GM21619 (cell line): ENCODE results near the gene PLA2G6.

ENCODE experiments used
- ATAC-seq: cut with Tn5 transposase; IDR thresholded peaks from one replicate; pipeline ENCODE4 v1.9.1; 2021; ENCODE audit not compliant: unreplicated experiment

The PLA2G6 gene

DNA sequence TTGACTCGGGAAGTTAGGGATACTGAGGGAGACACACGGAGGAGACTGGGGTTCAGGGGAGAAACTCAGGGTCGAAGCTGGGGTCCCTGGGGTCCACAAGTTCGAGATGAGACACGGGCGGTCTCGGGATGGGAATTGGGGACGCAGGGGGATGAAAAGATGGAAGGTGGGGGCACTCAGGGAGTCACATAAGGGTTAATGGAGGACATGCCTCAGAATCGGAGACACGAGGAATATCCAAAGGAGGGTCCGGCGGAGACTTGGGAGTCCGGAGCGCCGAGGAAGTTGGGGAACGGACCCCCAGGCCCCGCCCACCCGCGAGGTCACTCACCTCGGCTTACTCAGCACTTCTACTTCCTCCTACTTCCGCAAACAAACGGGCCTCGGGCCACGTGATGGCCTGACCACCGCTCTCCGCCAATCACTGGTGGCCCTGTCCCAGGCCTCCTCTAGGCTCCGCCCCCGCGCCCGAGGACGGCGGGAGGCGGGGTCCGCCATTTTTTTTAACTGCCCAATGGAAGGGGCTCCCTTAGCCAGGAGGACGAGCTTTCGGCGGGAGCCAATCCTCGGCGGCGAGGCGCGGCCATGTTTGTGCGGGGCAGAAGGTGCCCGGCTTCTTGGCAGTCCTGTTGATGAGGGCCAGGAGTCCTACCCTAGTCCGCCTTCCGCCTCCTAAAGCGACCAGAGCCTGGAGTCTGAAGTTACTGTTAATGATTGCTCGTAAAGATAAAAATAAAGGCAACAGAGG is at the start of gene PLA2G6:
PLA2G6 (minus strand) TSS at position 378 of the 748 bp plus-strand sequence. CDS start 12,404 bp downstream, outside the sequence.
- ATAC-seq: peak; percentile 74

DNA sequence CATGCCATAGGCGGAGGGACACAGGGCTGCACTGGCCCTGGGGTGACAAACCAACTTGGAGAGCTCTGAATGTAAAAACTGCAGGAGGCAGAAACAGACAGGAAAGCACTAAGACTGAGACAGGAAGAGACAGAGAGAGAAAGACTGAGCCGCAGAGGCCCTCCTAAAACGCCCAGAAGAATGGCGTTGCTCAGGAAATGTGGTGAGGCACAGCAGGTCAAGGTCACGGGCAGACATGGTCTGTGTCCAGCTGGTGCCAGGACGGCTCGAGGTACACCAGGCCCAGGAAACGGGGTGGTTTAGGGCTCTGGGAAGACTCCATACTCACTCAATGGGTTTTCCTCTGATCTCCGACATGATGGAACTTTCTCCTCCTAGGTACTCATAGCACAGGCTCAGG is 49.3 kb upstream of the PLA2G6 start:
- ATAC-seq: no peak

DNA sequence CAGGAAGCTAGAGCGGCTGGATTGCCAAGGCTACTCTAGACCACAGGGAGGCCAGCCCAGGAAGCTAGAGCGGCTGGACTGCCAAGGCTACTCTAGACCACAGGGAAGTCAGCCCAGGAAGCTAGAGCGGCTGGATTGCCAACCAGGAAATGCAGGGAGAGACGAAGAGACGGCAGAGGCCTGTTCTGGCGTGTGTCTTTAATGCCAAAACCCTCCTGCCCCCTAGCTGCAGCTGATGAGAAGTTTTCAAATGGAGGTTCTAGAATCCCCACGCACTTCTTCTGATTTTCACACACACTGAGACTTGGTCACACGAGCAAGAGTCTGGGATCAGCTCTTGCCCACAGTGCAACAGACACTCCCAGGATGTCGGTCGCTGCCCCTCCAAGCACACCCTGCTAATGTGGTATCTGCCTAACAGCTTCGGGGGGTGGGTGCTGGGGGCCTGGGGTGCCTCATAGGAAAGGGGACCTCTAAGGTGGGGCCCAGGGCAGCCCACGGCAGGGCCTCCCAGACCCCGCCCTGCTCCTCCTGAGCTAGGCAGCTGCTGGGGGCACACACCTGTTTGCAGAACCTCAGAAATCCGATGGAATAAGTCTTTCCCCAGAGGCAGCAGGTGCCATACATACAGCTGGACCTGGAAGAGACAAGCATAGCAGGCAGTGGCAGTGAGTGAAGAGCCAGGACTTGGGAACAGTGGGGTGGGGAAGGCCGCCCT is 48.6 kb upstream of the PLA2G6 start:
- ATAC-seq: no peak

GRCh38 chr22:38228873-38229740 is 47.5 kb upstream of the PLA2G6 start:
- ATAC-seq: no peak

- no peak for ATAC-seq
Measured at GRCh38 chr22:38228326-38228872, 46.8 kb upstream of the PLA2G6 start.

DNA sequence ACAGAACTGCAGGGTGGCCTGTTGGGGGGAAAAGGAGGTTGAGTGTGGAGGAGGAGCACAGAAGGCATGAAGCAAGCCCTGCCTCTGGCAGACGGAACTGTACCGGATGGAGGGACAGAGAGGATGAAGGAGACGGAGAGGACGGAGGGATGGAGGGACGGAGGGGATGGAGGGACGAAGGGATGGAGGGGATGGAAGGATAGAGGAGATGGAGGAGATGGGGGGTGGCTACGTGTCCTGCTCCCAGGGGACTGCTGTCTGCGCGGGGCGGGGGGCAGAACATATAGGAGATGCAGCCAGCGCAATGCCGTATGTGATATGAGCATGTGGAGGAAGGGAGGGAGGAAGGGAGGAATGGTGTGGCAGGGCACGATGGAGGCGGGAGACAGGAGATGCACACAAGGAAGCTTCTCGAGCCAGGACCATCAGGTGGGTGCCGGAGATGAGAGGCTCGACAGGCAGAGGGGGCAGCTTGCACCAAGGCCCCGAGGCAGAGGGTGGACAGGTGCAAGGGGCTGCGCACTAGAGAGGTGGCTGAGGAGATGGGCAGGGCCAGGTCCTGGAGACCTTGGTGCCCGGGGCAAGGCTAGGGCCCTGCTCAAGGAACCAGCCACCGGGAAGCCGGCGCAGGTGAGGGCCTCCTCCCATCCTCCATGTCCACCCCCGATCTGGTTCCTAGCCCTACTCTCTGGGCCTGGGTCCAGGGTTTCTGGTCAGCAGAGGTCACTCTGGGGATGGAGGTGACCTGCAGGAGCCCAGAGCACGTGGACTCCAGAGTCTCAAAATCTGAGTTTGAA is 45.4 kb upstream of the PLA2G6 start:
- no peak for ATAC-seq

- ATAC-seq: no peak
Measured at GRCh38 chr22:38223289-38223960, 41.8 kb upstream of the PLA2G6 start.

DNA sequence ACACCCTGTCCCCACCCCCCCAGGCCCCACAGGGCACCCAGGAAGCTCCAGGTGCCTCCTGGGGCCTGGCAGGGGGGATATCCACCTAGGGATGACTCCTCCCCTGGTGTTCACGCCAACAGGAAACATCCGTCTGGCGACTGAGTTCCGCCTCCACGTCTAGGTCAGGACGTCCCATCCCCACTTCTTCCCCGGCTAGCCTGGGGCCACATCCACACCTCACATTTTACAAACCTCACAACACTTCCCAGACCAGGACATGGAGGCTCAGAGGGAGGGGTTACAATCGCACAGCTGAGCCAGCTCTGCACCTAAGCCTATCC is 41.1 kb upstream of the PLA2G6 start:
- no peak for ATAC-seq

DNA sequence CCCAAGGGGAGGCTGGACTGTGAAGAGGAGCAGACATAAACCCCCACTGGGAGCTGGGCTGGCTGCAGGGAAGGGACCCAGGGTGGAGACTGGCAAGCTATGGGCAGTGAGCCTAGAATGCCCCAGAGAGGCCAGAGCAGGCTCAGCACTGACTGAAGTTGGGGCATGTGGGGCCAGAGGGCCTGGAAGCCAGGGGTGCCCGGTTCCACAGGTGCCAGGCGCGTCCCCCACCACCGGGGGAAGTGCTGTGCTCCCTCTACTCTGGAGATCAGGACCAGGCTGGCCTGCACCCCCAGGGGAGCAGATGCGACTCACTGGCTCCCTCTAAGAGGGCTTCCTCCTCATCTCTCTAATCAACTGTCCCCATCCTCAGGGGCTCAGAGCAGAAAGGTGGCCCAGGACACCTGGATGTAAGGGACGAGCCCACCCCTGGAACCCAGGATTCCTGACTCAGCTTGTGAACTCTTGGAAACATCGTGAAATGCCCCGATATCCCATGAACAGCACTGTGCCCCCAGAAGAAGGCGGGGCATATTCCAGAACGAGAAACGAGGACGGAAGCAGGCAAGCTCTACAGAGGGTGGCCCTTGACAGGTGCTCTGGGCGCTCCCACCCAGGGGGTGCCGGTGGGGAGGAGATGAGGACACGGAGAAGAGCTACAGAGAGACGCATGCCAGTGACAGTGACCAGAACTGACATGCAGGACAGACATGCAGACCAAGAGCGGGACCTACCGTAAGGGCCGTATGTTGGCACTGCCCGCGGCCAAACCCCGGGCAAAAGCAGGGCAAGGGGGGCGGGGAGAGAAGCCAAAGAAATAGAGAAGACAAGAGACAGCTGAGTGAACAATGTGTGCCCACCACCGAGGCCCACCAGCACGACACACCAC is 40.5 kb upstream of the PLA2G6 start:
- no peak for ATAC-seq

GRCh38 chr22:38221407-38221806 is 39.8 kb upstream of the PLA2G6 start:
- ATAC-seq: no peak

DNA sequence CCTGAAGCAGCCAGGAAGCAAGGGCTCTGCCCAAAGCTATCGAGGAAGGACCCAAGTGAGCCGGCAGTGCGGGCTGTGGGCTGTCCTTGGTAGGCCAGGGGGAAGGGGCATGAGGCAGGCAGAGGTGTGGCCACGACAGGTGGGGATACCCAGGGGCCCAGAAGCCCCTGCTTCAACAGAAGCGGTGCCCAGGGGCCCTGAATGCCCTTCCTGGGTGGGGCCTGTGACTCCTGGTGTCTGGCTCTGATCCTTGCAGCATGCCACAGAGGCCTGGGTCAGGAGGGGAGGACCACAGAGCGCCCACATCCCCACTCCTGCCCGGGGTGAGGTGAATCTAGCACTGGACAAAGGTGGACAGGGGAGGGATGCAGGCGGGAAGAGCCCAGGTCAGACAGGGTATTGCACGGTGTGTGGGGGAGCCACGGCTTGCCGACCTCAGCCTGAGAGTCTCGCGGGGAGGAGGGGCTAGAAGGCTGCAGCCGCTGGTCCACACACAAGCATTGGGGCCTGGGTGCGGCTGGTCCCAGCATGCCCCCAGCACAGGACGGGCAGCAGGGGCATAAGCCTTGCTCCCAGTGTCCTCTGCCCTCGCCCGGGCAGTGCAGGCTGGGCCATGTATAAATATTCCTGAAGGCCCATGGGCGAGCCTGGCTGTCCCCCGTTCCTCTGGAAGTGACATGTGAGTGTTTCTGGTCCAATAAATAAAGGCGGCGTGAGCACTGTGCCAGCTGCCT is 39.2 kb upstream of the PLA2G6 start:
- ATAC-seq: no peak

GRCh38 chr22:38220163-38220562 is 38.5 kb upstream of the PLA2G6 start:
- no peak for ATAC-seq

DNA sequence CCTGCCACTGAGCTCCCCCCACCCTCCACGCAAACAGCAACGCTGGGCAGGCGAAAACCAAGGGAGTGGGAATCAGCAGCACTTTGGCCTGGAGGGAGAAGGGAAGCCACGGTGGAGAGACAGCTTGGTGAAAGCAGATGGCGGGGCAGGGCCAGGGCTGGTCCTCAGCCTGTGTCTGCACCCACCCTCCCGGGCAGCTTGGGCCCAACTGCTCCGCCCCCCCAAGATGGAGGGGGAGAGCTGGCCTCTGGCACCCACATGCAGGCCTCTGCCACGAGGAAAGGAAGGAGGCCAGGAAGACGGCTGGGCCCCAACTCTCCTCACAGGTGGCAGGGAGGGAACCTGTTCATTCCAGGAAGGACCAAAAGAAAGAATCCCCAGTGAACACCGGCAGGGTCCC is 38.0 kb upstream of the PLA2G6 start:
- ATAC-seq: no peak

DNA sequence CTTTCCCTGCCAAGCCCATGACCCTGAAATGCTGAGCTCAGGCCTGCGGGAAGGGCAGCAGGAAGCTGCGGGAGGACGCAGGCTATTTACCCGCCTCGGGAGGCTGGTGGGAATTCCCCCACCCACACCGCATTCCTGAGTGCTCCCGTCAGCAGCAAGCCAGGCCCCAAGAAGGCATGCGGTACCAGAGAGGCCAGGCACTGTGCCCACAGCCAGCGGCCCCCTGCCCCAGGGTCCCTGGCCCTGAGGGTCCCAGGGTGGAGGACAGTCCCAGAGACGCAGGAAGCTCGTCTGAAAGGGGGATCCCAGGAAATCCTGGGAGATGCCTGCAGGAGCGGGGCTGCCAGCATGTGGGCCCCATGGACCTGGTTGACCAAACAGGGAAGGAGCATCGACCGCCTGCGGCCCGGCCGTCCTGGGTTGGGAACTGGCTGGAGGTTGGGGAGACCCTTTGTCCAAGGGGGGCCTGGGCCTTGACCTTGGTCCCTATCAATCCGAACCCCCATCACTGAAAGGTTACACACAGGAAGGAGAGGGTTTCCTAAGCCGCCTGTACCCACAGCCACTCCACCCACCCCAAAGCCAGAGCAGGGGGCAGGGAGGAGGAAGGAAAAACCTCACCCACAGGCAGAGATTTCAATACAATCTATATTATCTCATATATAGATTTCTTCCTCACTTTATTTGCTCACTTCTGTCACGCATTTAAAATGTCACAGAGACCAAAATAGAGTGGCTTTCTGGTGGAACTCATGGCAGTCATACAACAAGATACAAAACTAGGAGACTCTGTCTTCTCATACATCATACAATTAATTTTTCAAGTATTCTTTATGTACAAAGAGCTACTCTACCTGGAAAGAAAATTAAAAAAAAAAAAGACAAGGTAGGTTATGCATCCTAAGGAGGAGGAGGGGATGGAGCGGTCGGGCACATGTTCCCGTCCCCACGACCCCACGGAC is 37.3 kb upstream of the PLA2G6 start:
- no peak for ATAC-seq

GRCh38 chr22:38215156-38216038 is 33.8 kb upstream of the PLA2G6 start:
- no peak for ATAC-seq
